Fibroblast of upper back skin (primary cell): ENCODE results near the gene ETV1.

Source experiments
- DNase-seq: peaks from one replicate; pipeline ENCODE4 v3.0.0-alpha.2; 2013

ETV1 gene

GRCh38 chr7:13989126-13989948 is at the start of gene ETV1:
ETV1 (minus strand) TSS chr7:13989666; CDS start chr7:13989052, 614 bp downstream.
- DNase-seq, result peak; percentile 61

GRCh38 chr7:14024406-14024805 is 34.9 kb upstream of the ETV1 start:
- no peak for DNase-seq

DNA sequence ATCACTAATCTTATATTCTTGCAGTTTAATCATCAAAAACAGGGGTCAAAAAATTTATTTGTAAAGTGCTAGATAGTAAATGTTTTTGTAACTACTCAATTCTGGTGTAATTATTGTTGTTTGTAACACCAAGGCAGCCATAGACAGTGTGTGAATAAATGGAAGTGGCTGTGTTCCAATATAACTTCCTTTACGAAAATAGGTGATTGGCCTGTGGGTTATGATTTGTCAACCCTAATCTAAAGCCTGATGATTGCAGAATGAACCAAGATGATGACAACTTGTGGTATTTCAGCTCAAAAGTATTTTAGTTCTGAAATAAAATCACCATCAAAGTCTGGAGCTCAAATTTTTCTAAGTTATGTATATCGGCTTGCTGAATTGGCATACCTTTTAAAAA is 34.4 kb upstream of the ETV1 start:
- DNase-seq, result peak; percentile 6

DNA sequence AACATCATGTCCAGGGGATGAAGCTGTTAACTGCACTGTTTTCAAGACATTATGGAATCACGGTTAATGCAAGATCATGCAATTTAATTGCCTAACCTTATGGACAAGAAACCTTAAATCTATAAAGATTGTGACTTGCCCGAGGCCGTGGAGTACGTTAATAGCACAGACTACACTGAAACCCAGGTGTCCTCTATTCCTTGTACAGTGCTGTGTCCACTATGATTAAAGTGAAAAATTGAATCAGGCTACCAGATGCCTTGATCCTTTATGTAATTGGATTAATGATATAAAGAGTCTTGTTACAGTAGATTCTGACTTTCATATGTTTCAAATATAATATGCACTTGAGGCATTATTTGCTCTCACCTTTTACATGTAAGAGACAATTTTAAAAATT is 33.9 kb upstream of the ETV1 start:
- DNase-seq, result no peak

- DNase-seq, result peak; percentile 39
These were observed 31.6 kb upstream of the ETV1 start for GRCh38 chr7:14021069-14021468.

- DNase-seq, result peak; percentile 2
These were observed 31.0 kb upstream of the ETV1 start for GRCh38 chr7:14020339-14020900.

DNA sequence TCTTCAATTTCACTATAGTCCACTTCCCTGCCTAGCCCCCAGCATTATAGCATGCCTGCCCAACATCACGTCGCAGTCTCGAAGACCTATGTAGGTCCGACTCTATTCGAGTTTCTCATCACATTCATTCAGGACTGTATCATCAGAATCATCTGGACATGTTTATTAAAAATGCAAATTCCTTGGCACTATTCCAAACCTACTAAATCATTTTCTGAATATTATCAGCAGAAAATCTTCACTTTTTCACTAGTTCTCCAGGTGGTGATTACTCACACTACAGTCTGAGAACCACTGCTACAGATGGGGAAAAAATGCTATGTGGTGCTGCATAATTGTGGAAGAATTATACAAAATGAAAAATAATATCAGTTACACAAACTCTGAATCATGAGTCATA is 29.3 kb upstream of the ETV1 start:
- DNase-seq, result peak; percentile 19

DNA sequence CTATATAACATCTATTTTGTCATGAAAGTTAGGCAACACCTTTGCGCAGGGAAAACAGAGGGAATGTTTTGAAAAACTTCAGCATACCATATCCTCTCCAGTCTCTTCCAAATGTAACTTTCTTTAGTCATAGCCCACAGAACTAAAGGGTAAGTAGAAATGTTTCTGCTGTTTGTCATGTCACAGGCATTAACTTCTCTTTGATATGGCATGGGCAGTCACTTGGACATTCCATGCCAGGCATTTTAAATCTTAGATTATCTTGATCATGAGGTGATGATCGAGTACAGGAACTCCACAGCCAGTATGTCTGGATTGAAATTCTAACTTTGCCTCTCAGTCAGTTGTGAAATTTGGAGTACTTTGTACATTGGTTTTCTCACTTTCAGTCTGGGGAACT is 27.5 kb upstream of the ETV1 start:
- DNase-seq, result no peak

DNA sequence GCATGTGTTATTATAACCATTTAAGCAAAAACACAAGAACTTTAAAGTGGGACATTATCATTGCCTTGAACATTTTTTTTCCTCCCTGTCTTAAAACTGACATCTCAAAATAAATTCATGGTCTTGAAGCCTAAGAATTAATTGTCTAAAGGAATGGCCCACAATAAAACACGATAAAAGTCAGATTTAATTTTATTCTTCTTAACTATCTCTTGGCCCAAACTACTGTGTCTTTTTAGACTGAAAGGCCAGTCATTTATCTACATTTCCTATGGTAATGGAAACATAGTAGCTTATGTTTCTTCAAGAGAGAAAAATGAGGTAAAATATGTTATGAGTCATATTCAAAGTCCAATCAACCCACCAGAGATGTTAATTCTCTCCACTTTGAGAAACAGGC is 24.4 kb upstream of the ETV1 start:
- no peak for DNase-seq

- no peak for DNase-seq
These were observed 20.3 kb upstream of the ETV1 start for GRCh38 chr7:14009453-14010418.

DNA sequence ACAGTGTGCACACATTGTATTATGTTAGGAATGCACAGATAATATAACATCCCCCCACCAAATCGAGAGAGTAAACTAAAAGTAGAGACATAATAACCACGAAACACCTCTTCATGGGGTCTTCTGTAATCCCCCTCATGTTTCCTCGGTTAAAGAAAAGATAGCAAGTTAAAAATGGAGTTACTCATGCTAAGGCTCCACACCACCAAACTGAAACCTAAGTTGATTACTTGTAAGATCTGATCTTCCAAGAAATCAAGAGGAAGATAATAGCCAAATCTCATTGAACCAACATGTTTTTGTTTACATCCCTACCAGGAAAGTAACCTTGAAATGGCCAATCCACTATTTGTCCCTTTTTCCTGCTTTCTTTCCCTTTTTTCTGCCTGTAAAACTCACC is 11.7 kb upstream of the ETV1 start:
- DNase-seq, result no peak

DNA sequence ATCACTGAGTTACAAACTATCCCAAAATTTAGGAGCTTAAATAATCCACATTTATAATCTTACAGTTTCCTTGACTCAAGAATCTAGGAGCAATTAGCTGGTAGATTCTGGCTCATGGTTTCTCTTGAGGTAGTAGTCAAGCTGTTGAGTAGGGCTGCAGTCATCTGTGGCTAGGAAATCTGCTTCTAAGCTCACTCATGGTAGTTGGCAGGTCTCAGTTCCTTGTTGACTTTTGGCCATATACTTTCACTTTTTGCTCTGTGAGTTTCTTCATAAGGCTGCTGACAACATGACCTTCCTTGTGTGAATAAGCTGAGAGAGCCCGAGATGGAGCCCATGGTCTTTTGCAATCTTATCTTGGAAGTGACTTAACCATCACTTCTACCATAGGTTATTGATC is 10.8 kb upstream of the ETV1 start:
- no peak for DNase-seq

GRCh38 chr7:13998866-13999265 is 9.4 kb upstream of the ETV1 start:
- DNase-seq, result no peak

GRCh38 chr7:13992596-13992964 is 3.1 kb upstream of the ETV1 start:
- DNase-seq, result no peak

DNA sequence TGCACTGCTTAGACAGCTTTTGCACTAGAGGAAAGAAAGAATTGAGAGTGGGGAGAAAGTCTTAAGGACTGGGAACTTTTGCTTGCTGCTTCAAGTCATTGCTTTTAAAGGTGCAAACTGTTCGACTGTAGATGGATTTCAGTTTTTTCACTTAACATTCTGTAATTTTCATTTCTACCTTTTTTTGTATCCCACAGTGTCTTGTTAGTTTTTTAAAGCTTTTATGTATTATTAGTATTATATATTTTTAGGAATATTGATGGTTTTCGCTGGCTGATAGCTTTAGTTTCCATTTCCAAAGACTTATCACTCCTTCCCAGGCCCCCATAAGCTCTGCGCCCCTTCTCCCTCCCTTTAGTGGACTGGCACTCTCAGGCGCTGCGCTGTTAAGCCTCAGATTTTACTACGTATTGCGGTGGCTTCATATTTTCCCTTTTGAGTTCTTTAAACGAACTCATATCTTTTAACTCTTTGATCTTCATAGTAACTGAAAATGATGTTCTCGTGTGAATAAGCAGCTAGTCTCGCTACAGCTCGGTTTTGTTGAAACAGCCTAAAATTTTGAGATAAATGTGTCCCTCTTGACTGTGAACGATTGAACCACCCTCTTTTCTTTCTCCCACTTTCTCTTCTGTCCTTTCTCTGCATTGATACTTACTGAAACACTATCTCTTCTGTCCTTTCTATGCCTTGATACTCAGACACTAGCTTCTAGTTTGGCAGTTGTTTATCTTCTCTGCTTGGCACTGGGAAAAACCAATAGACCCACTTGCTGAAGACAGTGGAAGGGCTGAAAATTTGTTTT is 2.5 kb upstream of the ETV1 start:
- no peak for DNase-seq

DNA sequence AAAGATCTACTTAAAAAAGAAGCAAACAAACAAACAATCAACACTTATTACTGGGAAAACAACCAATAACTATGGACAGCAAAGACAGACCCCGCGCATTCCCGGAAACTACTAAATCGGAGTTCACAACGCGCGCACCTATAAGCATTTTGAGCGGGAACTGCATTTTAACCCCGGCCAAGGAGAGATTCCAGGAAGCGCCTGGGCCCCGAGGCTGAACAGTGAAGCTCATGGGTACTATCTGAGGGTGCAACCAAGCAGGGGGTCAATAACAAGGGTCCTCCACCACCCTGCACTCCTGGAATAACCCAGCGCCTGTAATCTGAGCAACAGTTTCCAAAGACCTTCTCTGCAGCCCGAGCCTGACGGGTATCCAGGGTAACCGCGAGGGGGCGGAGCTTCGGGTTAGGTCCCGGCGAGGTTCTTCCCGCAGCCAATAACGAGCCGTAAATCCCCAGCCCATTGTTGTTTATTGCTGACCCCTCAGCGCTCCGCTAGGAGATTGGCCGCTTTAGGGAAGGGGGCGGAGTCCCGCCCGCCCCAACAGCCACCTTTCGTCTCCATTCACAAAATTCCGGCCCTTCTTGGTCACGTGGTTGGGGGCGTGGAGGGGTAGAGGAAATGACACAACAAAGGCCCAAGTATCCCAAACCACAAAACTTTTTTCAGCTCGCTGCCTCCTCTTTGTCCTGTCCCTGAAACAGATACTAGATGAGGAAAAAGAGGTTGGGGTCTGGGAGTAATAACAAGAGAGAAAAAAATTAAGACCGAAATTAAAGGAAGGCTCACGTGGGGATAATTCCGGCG is 1.7 kb upstream of the ETV1 start:
- DNase-seq, result peak; percentile 98

DNA sequence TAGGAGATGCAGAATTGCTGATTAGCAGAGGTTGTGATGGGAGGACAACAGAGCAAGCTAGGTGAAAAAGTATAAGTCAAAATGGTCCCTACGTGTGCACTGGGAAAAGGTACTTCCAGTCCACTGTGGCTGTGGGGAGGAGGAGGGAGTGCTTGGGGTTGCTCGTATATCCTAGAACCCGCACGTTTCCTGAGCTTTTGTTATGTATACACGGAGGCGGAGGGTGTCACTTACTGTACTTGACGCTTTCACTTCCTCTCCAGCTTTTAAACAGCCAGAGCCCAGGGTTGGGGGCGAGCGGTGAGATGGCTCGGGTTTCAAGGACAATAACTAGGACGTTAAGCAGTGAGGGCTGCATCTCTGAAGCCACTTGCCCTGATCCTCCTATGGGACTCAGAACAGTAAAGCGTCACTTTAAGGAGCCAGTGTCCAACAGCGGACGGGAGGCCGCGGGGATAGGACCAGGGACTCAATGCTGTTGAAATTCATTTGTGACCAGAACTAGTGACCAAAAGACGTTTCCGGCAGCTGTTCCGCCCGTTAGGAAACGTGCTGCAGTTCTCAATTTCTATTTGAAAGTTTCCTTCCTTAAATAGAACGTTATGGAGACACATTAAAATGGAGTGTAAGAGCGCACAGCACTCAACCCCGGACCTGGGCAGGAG is 985 bp upstream of the ETV1 start:
- DNase-seq, result peak; percentile 18

DNA sequence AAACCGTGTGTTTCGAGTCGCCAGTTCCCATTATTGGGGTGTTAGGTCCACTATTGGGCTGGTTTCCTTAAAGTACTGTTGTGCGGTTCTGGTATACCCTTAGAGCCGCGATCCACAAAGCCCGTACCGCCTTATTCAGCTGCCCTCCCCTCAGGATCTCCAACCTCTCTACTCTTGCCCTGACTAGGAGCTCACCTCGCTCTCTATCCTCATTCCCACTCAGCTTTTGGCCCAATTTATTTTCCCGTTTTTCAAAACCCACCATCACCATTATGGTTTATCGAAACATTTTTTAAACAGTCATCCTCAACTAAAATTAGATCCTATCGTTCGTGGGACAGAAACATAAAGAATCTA is 461 bp upstream of the ETV1 start:
- DNase-seq, result no peak

DNA sequence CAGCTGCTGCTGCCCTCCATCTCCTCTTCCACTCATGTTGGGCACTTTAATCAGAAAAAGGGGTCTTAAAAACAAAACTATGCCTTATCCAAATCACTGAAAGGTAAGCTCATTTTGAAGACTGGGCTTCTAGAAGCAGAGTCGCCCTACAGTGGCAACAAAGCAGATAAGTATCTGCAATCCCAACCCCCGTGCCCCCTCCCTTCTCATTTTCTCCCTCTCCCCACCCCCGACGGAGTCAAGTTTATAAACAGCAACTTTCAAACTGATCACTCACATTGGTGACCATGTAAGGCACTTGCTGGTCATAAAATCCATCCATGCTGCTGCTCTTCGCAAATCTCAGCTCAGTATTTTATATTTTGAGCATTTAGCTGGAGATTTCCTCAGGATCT is 738 bp downstream of the ETV1 start:
- DNase-seq, result peak; percentile 12

GRCh38 chr7:13988065-13988464 is 1.4 kb downstream of the ETV1 start:
- peak; percentile 55 for DNase-seq

DNA sequence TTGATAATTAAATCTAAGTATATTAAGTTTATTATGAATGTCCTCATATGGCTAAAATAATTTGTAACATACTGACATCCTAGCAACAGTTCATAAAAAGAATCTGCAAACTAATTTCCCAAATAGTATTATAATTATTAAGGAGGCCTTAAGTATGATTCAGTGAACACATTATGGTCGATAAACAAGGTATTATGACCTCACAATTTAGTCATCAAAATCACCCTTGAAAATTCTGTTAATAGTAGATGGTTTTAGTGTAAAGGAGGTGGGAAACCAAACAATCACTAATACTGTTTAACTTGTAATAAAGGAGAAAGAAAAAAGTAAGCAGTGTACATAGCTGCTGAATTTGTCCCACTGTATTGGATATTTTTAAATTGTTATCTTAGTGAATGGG is 2.1 kb downstream of the ETV1 start:
- no peak for DNase-seq
